Measurements from ENCODE around the gene CABP1. TPM values are rescaled to one million over a fixed set of nuclear protein-coding genes. Genes with fewer than 3 reads are reported as not detected.

Gene CABP1
- total RNA-seq, 2 experiments from 2014 or later, result not detected

DNA sequence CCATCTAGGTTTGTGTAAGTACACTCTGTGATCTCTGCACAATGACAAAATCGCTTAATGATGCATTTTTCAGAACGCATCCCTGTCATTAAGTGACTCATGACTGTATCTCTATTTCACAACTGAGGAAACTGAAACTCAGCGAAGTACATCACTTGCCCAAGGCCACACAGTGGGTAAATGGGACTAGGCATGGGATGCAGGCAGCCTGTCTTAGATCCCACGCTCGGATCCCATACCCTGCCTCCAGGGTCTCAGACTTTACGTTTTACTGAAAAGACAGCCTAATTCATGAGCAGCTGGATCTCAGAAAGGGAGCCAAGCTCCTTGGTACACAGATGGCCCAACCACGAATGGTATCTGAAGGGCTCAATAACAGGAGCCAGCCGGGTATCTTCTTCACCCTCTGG is 44.1 kb downstream of the CABP1 start:
- CTCF ChIA-PET, result interaction anchor here (1.0 to 3.0 kb wide), 2 partner anchors 35 to 102 kb away, joined by 3 to 11 read pairs; no protein-coding TSS in a partner anchor
- no peaks in the 10 kb centered on the region for H3K9me3 Mint-ChIP-seq (ENCODE audit: low read depth)
- ATAC-seq (no peak), DNase-seq (peak; percentile 47)
- H3K4me3 Mint-ChIP-seq, result no peak overlapping the region
- no peaks in the 10 kb centered on the region for H3K36me3 Mint-ChIP-seq
- H3K27ac Mint-ChIP-seq, result peak overlapping the region; percentile 77
- peaks cover 38% of the 10 kb centered on the region for H3K4me1 Mint-ChIP-seq
- no peaks in the 10 kb centered on the region for H3K27me3 Mint-ChIP-seq

DNA sequence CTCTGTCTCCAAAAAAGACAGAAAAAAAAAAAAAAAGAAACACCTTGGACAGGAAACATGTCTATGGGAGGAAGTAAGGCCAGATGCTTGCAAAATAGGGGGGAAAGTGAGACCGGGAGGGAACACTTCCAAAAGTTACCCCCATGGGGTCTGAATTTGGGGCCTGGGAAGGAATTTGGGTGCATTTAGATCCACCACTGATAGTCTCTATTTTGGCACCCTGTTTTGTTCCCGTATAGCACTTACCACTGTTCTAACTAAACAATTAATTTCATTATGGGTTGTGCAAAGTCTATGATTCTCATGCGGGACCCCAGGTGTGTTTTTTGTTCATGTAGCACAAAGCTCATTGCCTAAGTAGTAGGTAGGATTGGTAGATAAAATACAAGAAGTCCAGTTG is 45.1 kb downstream of the CABP1 start:
- Mint-ChIP-seq H3K4me3 (peak overlapping the region; percentile 38), H3K36me3 (no peaks in the 10 kb centered on the region), H3K27ac (peak overlapping the region; percentile 90), H3K27me3 (no peaks in the 10 kb centered on the region), H3K4me1 (peaks cover 40% of the 10 kb centered on the region), H3K9me3 (ENCODE audit: low read depth) (no peaks in the 10 kb centered on the region)
- no peak for ATAC-seq
- CTCF ChIA-PET, result interaction anchor here (1.3 to 7.4 kb wide), 7 partner anchors 24 to 247 kb away, joined by 3 to 55 read pairs (median 5); partner anchors contain the start of gene POP5
- DNase-seq, result no peak

DNA sequence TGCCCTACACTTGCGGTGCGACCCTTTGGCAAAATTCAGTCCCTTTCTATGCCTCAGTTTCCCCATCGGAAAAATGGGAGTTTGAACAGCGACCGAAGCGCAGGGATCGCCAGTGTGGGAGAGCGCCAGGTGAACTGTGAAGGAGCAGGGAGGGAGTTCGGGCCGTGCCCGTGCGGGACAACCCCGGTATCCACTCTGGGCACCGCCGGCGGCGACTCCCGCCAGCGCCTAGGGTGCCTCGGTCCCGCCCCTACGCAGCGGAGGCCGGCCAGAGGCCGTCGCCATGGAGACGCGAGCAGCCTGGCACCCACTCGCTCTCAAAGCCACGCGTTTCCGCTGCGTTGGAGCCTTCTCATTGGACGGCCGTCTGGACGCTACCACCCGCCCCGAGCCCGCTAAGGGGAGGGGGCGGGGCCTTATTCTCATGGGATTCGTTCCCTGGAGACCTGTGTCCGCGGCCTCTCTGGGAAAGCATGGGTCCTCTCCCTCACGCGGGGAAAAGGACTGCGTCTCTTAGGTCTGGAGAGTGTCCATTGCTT is 45.8 kb downstream of the CABP1 start:
- Mint-ChIP-seq H3K27me3 (no peaks in the 10 kb centered on the region), H3K36me3 (no peaks in the 10 kb centered on the region), H3K4me1 (peaks cover 47% of the 10 kb centered on the region), H3K27ac (peak overlapping the region; percentile 90), H3K9me3 (ENCODE audit: low read depth) (no peaks in the 10 kb centered on the region), H3K4me3 (peak overlapping the region; percentile 88)
- ATAC-seq (peak; percentile 79), DNase-seq (peak; percentile 99)
- CTCF ChIA-PET, result interaction anchor here (0.7 to 7.4 kb wide), 11 partner anchors 8 to 248 kb away, joined by 3 to 55 read pairs (median 4); partner anchors contain the start of gene POP5

DNA sequence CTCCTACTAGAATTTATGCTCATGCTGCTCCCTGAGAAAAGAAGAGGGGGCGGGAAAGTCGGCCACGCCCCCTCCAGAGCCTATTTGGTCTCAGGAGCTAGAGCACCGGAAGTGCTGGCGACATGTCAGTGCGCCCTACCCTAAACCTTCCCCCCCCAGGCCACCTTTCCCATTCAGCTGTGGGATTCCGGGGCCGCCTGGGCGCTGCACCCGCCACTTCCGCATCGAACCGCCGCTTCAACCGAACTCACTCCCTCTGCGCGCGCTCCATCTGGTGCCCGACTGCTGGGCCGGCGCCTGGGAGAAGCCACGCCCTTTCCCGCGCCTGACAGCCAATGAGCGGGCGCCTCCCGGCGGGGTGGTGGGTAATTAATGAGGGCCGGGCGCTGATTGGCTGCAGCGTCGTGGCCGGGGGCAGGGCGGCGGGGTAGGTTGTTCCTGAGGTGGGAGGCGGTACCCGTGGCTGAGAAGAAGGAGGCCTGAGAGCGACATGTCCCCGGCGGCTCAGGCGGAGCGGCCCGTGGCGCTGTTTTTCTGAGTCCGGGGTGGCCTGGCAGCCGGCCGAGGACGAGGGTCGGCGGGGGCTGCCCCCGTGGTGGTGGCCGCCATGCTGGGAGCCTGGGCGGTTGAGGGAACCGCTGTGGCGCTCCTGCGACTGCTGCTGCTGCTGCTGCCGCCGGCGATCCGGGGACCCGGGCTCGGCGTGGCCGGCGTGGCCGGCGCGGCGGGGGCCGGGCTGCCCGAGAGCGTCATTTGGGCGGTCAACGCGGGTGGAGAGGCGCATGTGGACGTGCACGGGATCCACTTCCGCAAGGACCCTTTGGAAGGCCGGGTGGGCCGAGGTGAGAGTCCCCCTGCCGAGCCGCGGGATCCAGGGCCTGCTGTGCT is 46.5 kb downstream of the CABP1 start, which contains the start of gene MLEC:
Gene MLEC (plus strand): TSS at position 460 of the 888 bp plus-strand sequence. CDS start 148 bp downstream, at position 608.
- CTCF ChIA-PET, result interaction anchor here (0.7 to 7.4 kb wide), 13 partner anchors 8 to 385 kb away, joined by 3 to 55 read pairs (median 4); partner anchors contain the start of gene POP5
- Mint-ChIP-seq H3K4me3 (peak within 1 kb of the TSS; percentile 88), H3K9me3 (ENCODE audit: low read depth) (no peaks in the 10 kb centered on the region), H3K4me1 (peaks cover 51% of the 10 kb centered on the region), H3K27me3 (no peaks in the 10 kb centered on the region), H3K27ac (peak within 1 kb of the TSS; percentile 90), H3K36me3 (no peaks in the 10 kb centered on the region)
- DNase-seq (peak; percentile 99), ATAC-seq (peak; percentile 83)

DNA sequence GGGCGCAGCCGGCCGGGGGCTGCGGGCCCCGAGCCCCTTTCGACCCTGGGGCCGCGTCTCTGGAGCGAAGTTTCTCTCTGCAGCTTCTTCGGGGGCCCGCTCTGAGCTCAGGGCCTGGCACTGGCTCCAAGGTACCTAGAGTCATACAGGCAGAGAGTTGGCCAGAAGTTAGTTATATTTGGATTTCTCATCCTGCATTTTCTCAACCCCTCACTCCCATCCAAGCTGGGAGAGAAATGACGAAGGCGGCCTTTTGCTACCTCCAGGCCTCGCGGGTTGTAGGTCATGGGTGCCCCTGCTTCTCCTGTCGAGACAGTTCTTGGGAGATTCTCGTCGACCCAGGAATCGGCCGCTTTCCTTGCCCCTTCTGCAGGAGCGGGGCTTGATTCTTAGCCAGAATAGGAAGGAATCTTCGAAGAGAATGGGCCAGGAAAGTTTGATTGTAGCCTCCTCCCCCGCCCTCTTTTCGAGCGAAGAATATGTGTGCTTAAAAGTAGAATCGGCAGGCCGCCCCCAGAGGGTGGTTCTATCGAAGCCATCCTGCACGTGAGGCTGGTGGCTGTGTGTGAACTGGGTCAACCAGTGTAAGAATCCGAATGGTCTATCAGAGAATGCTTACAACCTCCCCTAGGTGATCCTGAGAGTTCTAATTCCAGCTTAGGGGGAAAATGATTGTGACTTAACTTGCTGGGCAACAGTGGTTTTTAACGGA is 47.3 kb downstream of the CABP1 start:
- no peaks in the 10 kb centered on the region for H3K27me3 Mint-ChIP-seq
- ATAC-seq, result no peak
- H3K4me3 Mint-ChIP-seq, result peak overlapping the region; percentile 88
- CTCF ChIA-PET, result interaction anchor here (1.0 to 7.4 kb wide), 10 partner anchors 9 to 386 kb away, joined by 3 to 55 read pairs (median 3); partner anchors contain the start of gene UNC119B
- H3K9me3 Mint-ChIP-seq (ENCODE audit: low read depth), result no peaks in the 10 kb centered on the region
- no peaks in the 10 kb centered on the region for H3K36me3 Mint-ChIP-seq
- H3K27ac Mint-ChIP-seq, result peak overlapping the region; percentile 76
- peak; percentile 69 for DNase-seq
- H3K4me1 Mint-ChIP-seq, result peaks cover 59% of the 10 kb centered on the region

DNA sequence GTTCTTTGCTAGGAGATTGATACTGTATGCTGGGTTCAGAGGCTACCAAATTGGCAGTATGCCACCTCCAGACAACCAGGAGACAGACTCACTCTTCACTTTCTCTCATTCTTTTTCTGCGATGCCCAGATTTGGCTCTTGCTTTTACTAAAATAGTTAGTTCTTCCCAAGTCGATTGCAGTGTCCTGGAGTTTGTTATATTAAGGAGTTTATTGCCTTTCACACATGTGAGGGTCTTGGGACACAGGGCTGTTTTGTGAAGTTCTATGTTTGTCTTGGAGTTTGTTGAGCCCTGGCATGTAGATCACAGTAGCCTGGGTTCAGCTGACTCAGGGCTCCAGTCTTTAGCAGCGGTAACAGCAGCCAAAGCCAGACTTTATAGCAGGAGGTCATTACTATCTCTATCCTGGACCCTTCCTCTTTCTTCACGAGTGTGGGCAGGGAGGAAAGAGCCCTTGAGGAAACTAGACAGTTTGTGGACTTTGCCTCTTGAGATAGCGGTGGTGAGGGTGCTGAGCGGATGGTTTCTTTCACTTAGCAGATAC is 48.2 kb downstream of the CABP1 start:
- CTCF ChIA-PET, result interaction anchor here (1.0 to 7.4 kb wide), 9 partner anchors 15 to 387 kb away, joined by 3 to 55 read pairs (median 3); partner anchors contain the start of gene UNC119B
- H3K9me3 Mint-ChIP-seq (ENCODE audit: low read depth), result no peaks in the 10 kb centered on the region
- no peak for DNase-seq
- peak overlapping the region; percentile 88 for H3K4me3 Mint-ChIP-seq
- no peak for ATAC-seq
- H3K36me3 Mint-ChIP-seq, result peaks cover 2% of the 10 kb centered on the region
- peak overlapping the region; percentile 76 for H3K27ac Mint-ChIP-seq
- H3K4me1 Mint-ChIP-seq, result peaks cover 60% of the 10 kb centered on the region
- no peaks in the 10 kb centered on the region for H3K27me3 Mint-ChIP-seq

DNA sequence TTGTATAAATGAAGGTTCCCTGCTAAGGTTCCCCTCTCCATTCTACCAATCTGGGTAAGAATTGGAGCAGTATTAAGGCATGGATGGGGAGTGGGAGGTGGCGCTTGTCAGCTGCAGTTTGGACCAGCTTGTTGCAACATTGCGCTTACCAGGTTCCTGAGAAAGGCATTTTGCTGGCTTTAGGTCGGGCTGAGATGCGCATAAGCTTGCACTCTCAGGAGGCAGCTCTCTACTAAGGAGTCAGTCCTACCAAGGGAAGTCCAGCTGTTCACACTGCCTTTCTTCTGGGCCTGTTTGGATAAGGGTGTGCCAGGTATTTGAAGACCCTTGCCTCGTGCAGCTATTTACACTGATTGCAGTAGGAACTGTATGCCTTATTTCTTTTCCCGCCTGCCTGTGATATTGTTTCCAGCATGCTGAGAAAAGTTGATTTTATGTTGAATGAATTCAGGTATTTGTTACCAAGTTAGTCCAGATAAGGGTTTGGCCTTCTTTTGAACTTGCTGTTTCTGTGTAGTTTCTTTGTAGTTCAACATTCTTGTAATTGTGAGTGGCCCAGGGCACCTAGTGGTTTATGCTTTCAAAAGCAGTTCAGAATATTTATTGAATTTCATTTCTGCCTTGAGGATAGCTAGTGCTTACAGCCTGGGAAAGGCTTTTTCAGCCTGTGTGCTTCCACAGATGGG is 49.1 kb downstream of the CABP1 start:
- DNase-seq (no peak), ATAC-seq (no peak)
- Mint-ChIP-seq H3K4me3 (peak overlapping the region; percentile 88), H3K27ac (no peak overlapping the region), H3K27me3 (no peaks in the 10 kb centered on the region), H3K36me3 (peaks cover 8% of the 10 kb centered on the region), H3K9me3 (ENCODE audit: low read depth) (no peaks in the 10 kb centered on the region), H3K4me1 (peaks cover 57% of the 10 kb centered on the region)
- CTCF ChIA-PET, result interaction anchor here (1.2 to 7.4 kb wide), 2 partner anchors 9 to 41 kb away, joined by 3 to 55 read pairs; no protein-coding TSS in a partner anchor

DNA sequence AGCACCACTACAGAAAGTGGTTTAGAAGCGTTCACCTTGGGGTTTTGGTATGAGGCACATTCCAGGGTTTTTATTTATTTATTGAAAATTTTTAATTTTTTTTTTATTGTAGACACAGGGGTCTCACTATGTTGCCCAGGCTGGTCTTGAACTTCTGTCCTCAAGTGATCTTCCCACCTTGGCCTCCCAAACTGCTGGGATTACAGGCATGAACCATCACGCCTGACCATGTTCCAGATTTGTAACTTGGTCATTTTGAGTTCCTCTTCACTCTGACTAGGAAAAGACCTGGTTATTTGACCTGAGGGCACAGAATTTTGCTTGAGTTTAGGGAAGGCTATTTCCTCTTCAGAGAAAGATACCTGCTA is 49.6 kb downstream of the CABP1 start:
- peaks cover 52% of the 10 kb centered on the region for H3K4me1 Mint-ChIP-seq
- H3K36me3 Mint-ChIP-seq, result peaks cover 13% of the 10 kb centered on the region
- DNase-seq (no peak), ATAC-seq (no peak)
- CTCF ChIA-PET, result interaction anchor here (0.7 to 7.4 kb wide), 3 partner anchors 9 to 282 kb away, joined by 3 to 55 read pairs (median 3); no protein-coding TSS in a partner anchor
- H3K27ac Mint-ChIP-seq, result no peak overlapping the region
- no peak overlapping the region for H3K4me3 Mint-ChIP-seq
- no peaks in the 10 kb centered on the region for H3K9me3 Mint-ChIP-seq (ENCODE audit: low read depth)
- no peaks in the 10 kb centered on the region for H3K27me3 Mint-ChIP-seq

DNA sequence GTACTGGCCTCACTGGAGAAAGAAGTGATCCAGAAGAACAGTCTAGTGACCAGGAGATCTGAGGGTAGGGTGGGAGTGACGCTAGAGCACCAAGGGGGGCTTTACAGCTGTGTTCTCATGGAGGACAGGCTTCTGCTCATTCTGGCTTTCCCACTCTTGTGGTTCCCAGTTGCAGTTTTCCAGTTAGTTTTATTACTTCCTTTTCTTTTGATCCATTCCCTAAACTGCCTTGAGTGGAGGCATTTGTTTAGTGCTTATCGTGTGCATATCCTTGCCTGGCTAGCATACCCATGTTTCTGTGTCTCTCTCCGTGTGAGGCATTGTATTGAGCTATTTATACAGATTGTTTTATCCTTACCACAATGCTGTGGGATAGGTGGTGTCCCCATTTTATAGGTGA is 50.6 kb downstream of the CABP1 start:
- H3K4me1 Mint-ChIP-seq, result peaks cover 47% of the 10 kb centered on the region
- no peaks in the 10 kb centered on the region for H3K9me3 Mint-ChIP-seq (ENCODE audit: low read depth)
- ATAC-seq (no peak), DNase-seq (no peak)
- CTCF ChIA-PET, result interaction anchor here (7.4 kb wide), 1 partner anchor 43 kb away, joined by 55 read pairs; no protein-coding TSS in a partner anchor
- H3K4me3 Mint-ChIP-seq, result no peak overlapping the region
- H3K27ac Mint-ChIP-seq, result peak overlapping the region; percentile 20
- peaks cover 18% of the 10 kb centered on the region for H3K36me3 Mint-ChIP-seq
- no peaks in the 10 kb centered on the region for H3K27me3 Mint-ChIP-seq

DNA sequence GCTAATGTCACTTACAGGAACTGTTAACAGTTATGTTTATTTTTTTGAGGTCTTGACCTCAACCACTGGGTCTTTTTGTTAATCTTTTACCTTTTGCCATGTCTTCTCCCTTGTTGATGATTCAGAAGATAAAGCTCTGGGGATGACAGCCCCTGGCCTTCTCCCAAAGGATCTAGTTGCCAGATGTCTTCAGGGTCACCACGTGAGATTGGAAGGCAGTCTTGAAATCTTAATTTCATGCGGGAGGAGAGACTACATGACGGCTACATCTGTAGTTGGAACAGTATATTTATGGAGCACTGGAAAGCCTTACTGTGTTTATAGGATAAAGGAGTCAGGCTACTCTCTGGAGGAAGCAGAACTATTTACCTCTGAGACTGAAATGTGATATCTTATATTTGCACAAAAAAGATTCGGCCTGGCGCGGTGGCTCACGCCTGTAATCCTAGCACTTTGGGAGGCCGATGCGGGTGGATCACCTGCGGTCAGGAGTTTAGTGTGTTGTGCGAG is 52.2 kb downstream of the CABP1 start:
- CTCF ChIA-PET, result interaction anchor here (7.4 kb wide), 1 partner anchor 44 kb away, joined by 55 read pairs; no protein-coding TSS in a partner anchor
- H3K9me3 Mint-ChIP-seq (ENCODE audit: low read depth), result no peaks in the 10 kb centered on the region
- no peak overlapping the region for H3K4me3 Mint-ChIP-seq
- no peak for DNase-seq
- ATAC-seq, result no peak
- peaks cover 30% of the 10 kb centered on the region for H3K36me3 Mint-ChIP-seq
- H3K27ac Mint-ChIP-seq, result peak overlapping the region; percentile 16
- no peaks in the 10 kb centered on the region for H3K27me3 Mint-ChIP-seq
- H3K4me1 Mint-ChIP-seq, result peaks cover 47% of the 10 kb centered on the region

DNA sequence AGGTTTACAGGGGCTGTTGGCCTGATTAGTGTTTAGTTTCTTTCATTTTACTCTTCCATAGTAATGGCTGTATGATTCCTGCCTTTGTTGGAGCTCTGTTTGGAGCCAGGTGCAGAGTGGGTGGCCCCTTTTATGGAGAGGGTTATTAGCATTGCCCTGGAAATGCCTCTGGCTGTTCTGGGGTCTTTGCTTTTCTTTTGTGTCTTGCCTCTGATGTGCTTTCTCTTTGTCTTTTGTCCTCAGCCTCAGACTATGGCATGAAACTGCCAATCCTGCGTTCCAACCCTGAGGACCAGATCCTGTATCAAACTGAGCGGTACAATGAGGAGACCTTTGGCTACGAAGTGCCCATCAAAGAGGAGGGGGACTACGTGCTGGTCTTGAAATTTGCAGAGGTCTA is 53.4 kb downstream of the CABP1 start:
- Mint-ChIP-seq H3K36me3 (peaks cover 31% of the 10 kb centered on the region), H3K4me1 (peaks cover 38% of the 10 kb centered on the region), H3K9me3 (ENCODE audit: low read depth) (no peaks in the 10 kb centered on the region), H3K4me3 (no peak overlapping the region), H3K27me3 (no peaks in the 10 kb centered on the region), H3K27ac (no peak overlapping the region)
- CTCF ChIA-PET, result no interaction called here
- no peak for DNase-seq
- no peak for ATAC-seq

DNA sequence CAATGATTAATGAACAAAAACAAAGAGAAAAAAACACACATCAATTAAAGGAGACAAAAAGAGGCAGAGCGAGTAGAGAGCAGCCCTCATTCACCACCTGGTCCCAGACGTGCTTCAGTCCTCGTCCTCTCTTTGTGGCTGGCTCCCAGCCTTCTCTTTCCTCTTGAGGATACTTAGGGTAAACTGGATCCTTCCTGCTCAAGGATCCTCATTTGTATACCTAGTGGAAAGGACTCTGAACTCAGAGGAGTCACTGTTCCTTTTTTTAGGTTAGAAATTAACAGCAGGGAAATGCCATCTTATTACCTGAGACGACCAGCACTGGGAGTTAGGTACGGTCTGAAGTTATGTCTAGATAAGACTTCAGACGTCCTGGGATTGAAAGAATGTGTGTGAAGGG is 56.2 kb downstream of the CABP1 start:
- Mint-ChIP-seq H3K36me3 (peaks cover 33% of the 10 kb centered on the region), H3K9me3 (ENCODE audit: low read depth) (no peaks in the 10 kb centered on the region), H3K4me3 (no peak overlapping the region), H3K4me1 (peaks cover 12% of the 10 kb centered on the region), H3K27me3 (no peaks in the 10 kb centered on the region), H3K27ac (no peak overlapping the region)
- CTCF ChIA-PET, result no interaction called here
- no peak for DNase-seq
- no peak for ATAC-seq
